HG03457 (cell line): ENCODE data around the gene FAM186B.

Experiments
- ATAC-seq: cut with Tn5 transposase; IDR thresholded peaks from one replicate; pipeline ENCODE4 v1.9.1; 2021; ENCODE audit warnings: moderate number of reproducible peaks; ENCODE audit not compliant: unreplicated experiment

FAM186B gene

DNA sequence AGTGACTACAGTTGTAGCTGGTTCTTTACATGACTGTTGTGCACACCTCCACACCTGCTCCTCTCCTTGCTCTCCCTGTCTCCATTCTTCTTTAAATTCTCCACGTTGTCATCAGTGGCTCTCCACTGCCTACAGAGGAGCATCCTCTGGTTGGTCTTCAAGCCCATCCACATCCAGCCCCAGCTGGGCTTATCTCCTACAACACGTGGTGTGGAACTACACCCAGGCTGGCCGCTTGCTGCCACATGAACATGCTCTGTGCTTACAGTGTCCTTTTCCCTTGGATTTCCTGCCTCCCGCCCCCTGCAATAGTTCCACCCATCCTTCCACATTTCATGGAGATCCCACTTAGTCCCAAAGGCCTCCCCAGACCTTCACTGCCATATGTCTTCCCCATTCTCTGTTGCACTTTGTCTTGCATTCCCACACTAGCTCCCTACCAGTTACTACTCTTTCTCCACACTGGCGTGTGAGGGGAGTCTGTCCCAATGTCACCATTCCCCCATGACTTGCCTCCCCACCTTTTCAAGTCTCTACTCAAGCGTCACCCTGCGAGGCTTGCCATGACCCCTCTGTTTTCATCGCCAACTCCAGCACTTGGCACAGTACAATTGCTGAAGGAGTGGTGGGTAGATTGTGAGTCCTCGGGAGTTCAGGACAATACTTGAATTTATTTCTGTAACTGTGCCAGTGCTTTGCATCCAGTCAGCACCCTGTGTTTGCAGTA lies 27.7 kb downstream of the FAM186B start:
- ATAC-seq, result no peak

DNA sequence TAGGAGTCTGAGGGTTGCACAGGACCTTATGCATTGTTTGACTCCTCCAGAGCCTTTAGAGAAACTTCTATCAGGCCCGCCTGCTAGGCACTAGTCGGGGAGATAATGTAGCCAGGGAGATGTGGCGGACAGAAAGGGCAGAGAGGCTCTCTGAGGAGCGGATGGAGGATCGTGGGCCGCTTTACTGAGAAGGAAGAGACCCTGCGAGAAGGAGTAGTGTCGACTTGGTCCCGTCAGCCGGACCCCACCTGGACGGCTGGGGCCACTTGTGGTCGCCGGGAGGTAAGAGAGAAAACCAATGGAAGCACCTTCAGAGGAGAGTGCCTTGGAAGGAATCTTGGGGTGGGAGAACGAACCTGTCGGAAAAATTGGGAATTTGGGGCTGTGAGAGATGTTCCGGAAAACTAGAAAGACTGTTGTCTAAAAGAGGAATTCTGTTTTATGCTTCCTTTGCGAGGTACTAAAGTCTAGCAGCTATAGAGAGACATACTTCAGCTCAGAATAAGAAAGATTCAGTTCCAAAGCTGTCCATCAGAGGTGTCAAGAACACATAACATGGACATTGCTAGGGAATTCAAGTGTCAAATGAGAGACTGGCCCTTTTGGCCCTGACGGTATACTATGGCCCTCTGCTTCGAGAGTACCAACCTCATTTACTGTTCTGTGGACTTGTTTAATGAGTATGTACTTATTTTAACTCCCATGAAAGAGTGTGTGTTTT lies 36.8 kb downstream of the FAM186B start:
- no peak for ATAC-seq

DNA sequence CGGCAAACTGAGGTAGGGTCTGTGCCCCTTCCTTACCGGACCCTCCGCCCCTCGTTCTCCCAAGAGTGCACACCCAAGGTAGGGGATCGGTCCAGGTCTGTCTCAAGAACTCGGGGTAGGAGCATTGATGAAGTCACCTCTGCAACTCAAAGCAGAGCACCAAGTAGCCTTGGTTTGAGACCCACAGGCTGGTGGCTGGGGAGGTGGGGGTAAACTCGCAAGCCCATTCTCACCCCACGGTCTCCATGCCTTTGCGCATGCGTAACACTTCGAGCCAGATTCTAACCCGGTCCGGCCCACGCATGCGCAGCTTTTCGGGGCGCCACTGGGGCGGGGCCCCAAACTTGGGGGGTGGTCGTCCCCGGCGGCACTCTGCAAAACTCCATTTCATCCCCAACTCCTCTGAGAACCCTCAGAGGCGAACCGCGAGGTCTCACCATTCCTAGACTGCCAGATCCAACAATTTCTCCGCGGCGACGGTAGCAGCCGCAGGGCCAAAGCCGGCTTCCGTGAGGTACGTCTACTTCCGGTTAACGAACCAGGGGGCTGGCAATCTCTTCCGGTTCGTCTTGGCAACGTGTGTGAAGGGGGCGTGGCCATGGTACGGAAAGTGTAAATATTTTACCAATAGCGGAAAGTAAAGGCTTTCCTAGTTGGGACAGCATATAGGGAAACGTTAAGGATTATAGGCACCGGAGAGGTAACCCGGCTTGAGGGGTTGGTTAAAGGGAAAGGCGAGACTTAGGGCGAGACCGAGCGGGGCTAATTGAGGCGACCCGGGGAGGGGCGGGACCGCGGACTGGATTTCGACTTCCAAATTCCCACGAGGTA lies 37.6 kb downstream of the FAM186B start, which contains the start of gene MCRS1:
TSS of gene MCRS1 (minus strand) at position 532 of the 831 bp plus-strand sequence. CDS start 1,411 bp downstream, outside the sequence.
- no peak for ATAC-seq

- ATAC-seq, result no peak
Observed at GRCh38 chr12:49567302-49567610, 38.2 kb downstream of the FAM186B start.

GRCh38 chr12:49566361-49566760 lies 39.1 kb downstream of the FAM186B start:
- ATAC-seq, result no peak

GRCh38 chr12:49565406-49566265 lies 39.8 kb downstream of the FAM186B start:
- no peak for ATAC-seq

DNA sequence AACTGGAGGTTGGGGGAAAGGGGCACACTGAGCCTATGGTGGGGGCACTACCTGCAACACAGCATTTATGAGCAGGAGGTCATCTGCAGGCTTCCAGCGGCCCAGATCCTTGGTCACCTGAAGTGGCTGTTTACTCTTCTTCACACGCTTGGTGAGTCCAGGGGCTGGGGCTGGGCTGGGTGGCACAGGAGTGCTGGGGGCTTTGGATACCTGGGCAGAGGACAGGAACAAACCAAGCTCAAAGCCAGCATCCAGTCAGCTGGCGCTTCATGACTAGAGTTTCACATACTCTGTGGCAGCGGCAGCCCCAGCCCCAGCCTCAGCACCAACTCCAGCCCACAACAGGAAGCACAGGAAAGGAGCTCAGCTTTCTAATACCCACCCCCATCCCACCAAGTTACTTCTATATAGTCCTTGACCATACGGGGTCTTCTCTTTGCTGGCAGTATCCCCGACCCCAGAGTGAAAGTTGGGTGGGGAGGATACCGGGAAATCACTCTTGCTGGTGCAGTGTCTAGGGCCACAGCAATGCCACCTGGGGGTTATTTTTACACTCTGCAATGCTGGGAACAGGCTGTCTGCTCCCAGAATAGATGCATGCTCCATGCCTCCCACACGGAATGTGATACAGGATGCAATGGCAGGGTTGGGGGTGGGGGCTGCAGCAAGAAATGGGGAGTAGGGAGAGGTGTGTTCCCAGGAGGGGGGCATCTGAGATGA lies 40.6 kb downstream of the FAM186B start:
- no peak for ATAC-seq

- ATAC-seq, result no peak
Observed at GRCh38 chr12:49563951-49564685, 41.3 kb downstream of the FAM186B start.

DNA sequence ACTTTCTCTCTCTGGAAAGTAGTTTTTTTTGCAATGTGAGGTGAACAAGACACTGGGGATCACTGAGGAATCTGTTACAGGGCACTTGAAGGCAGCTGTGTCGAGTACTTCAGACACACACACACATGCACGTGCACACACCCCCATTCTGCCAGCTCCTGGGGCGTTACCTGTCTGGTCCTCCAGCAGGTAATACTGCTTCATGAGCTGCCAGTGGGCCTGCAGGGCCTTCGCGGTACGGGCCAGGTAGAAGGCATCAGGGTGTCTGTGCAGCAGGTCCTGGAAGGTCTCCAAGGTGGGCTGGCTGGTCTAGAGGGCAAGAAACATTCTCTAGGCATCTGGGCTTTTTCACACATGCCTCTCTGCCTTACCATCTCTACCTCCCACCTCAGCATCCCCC lies 42.6 kb downstream of the FAM186B start:
- ATAC-seq, result no peak

- ATAC-seq, result no peak
Observed at GRCh38 chr12:49562233-49562632, 43.2 kb downstream of the FAM186B start.

DNA sequence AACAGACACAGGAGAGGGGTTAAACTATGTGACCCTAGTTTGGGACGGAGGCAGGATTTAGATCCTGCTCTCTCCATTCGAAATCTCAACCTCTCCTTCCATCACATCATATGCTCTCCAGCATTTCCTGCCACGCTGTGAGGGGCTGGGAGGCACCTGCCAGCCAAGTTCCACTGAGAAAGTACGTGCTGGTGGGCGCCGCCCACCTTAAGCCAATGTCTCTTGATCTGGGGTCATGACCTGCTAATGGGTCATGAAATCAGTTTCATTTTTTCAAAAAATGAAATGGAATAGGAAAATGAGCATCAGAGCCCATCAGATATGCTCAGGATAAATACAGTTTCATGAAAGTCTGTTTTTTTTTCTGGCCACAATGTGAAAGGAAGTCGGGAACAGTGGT lies 44.7 kb downstream of the FAM186B start:
- ATAC-seq, result no peak

- no peak for ATAC-seq
Observed at GRCh38 chr12:49559011-49559675, 46.3 kb downstream of the FAM186B start.

- no peak for ATAC-seq
Observed at GRCh38 chr12:49558526-49558925, 46.9 kb downstream of the FAM186B start.

GRCh38 chr12:49557917-49558215 lies 47.6 kb downstream of the FAM186B start:
- no peak for ATAC-seq

GRCh38 chr12:49557187-49557916 lies 48.1 kb downstream of the FAM186B start:
- no peak for ATAC-seq

GRCh38 chr12:49556391-49557186 lies 48.9 kb downstream of the FAM186B start:
- ATAC-seq, result no peak

DNA sequence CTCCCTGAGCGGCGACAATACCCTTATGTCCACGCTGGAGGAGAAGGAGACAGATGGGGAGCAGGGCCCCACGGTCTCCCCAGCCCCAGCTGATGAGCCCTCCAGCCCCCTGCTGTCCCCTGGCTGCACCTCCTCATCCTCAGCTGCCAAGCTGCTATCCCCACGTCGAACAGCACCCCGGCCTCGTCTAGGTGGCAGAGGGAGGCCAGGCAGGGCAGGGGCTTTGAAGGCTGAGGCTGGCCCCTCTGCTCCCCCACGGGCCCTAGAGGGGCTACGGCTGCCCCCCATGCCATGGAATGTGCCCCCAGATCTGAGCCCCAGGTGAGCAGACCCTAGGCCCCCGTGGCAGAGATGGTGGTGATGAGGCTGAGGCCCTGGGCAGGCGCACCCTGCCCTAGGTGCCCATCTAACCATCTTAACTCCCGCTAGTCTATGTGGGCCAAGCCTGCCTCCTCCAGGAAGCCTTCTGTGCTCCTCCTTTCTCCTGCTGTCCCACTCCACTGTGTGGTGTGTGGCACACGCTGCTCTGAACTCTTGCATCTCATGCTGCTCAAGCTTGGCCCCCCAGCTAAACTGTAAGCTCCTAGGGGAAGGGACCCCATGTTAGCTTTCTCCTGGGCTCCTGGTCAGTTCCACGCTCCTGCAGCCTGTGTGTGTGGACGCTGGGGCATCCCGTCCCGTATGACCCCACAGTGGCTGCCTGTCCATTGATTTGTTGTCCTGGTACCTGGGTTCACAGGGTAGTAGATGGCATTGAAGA lies 49.6 kb downstream of the FAM186B start:
- ATAC-seq, result no peak
